Endothelial cell of umbilical vein (primary cell): Measurements from ENCODE around the gene ABTB2. TPM values are rescaled to one million over a fixed set of nuclear protein-coding genes. Genes with fewer than 3 reads are reported as not detected.

ENCODE experiments used
- BruUV-seq: library from RNA; stranded (reverse); fragments of 400-500 nt; replicated peaks from 2 replicates; lab custom pipeline; 2021; lab: Mats Ljungman, UMichigan
- CTCF ChIA-PET: fragments of 300-600, 350-600 bp; sonication (Branson Sonifier 250); formaldehyde crosslinking; loops from one replicate; lab custom pipeline; 2021; ENCODE audit warnings: antibody characterized with exemption, inconsistent platforms; lab: Charles Lee
- POLR2A ChIA-PET: fragments of 300-600, 350-600 bp; sonication (Branson Sonifier 250); formaldehyde crosslinking; loops from one replicate; lab custom pipeline; 2021; ENCODE audit warnings: antibody characterized with exemption, inconsistent platforms; lab: Charles Lee
- DNase-seq: peaks from one replicate; pipeline ENCODE4 v3.0.0-alpha.2; 2011; ENCODE audit warnings: low read depth, low spot score
- FAIRE-seq: peaks from 2 replicates; lab custom pipeline; 2011; peaks lifted over from hg19 to GRCh38; lab: Jason Lieb, UNC
- H2AFZ ChIP-seq: 2 replicates; pipeline ENCODE4 v1.6.0; 2012; ENCODE audit warnings: low read depth, low read length, control low read depth, inconsistent platforms
- H3K27ac ChIP-seq: 2 replicates; pipeline ENCODE4 v1.5.1; 2011; ENCODE audit warnings: low read depth, mild to moderate bottlenecking, control low read depth, low read length, moderate library complexity; ENCODE audit not compliant: insufficient read depth
- H3K27me3 ChIP-seq, 2 experiments: 2 replicates each; pipeline versions ENCODE4 v1.6.0 to v1.6.1; 2011; ENCODE audit warnings: low read length in 2 of 2, mixed read lengths in 1 of 2; ENCODE audit not compliant: control insufficient read depth in 2 of 2, insufficient read depth in 2 of 2
- H3K36me3 ChIP-seq, 2 experiments: 2 replicates in 1 of 2; 3 replicates in 1 of 2; pipeline ENCODE4 v1.5.1; 2011; ENCODE audit warnings: low read length in 2 of 2, mild to moderate bottlenecking in 1 of 2, moderate library complexity in 1 of 2; ENCODE audit not compliant: control insufficient read depth in 2 of 2, insufficient read depth in 2 of 2; ENCODE audit errors: extremely low read depth in 1 of 2
- H3K4me1 ChIP-seq: 3 replicates; pipeline ENCODE4 v1.5.1; 2011; ENCODE audit warnings: mild to moderate bottlenecking, low read length; ENCODE audit not compliant: control insufficient read depth, insufficient read depth; ENCODE audit errors: extremely low read depth
- H3K4me2 ChIP-seq: 2 replicates; pipeline ENCODE4 v1.6.1; 2011; ENCODE audit warnings: low read length, control low read depth, mixed read lengths; ENCODE audit not compliant: insufficient read depth
- H3K4me3 ChIP-seq, 3 experiments: fragments of 200-600 bp in 1 of 3; sonication (generic), shearing (Covaris generic) in 1 of 3; replicated peaks in 1 of 3; 2 replicates each; pipeline ENCODE4 v1.5.1; 2011 to 2016; ENCODE audit warnings: control low read depth in 3 of 3, low read length in 3 of 3, mild to moderate bottlenecking in 2 of 3, inconsistent platforms in 1 of 3, low read depth in 1 of 3, moderate library complexity in 1 of 3; ENCODE audit not compliant: insufficient read depth in 1 of 3
- H3K79me2 ChIP-seq: 2 replicates; pipeline ENCODE4 v1.6.0; 2012; ENCODE audit warnings: low read length, inconsistent platforms; ENCODE audit not compliant: control insufficient read depth, insufficient read depth
- H3K9ac ChIP-seq: replicated peaks from 2 replicates; pipeline ENCODE3; 2011; ENCODE audit warnings: low read length, control low read depth; ENCODE audit not compliant: insufficient read depth; ENCODE audit errors: extremely low read depth
- H3K9me1 ChIP-seq: replicated peaks from 3 replicates; pipeline ENCODE4 v1.6.0; 2011; ENCODE audit warnings: mild to moderate bottlenecking, low read length; ENCODE audit not compliant: control insufficient read depth, insufficient read depth; ENCODE audit errors: extremely low read depth
- H3K9me3 ChIP-seq: replicated peaks from 2 replicates; pipeline ENCODE4 v1.5.1; 2012; ENCODE audit warnings: low read length, inconsistent platforms; ENCODE audit not compliant: control insufficient read depth, insufficient read depth
- H4K20me1 ChIP-seq: replicated peaks from 2 replicates; pipeline ENCODE3; 2011; ENCODE audit warnings: mild to moderate bottlenecking, low read length; ENCODE audit not compliant: control insufficient read depth, insufficient read depth; ENCODE audit errors: extremely low read depth
- JUN ChIP-seq: IDR thresholded peaks from 2 replicates; pipeline ENCODE4 v1.6.1; 2011; ENCODE audit warnings: borderline replicate concordance, low read depth; ENCODE audit not compliant: insufficient read length, insufficient read depth
- MYC ChIP-seq: IDR thresholded peaks from one replicate; pipeline ENCODE4 v1.6.1; 2011; ENCODE audit warnings: mild to moderate bottlenecking, low read depth, low read length
- POLR2AphosphoS5 ChIP-seq: IDR thresholded peaks from 2 replicates; pipeline ENCODE4 v1.6.1; 2012; ENCODE audit warnings: low read depth, mild to moderate bottlenecking, control low read depth, low read length, moderate library complexity; ENCODE audit not compliant: insufficient read depth
- dilution Hi-C: fragments of 300-500 bp; cut with MboI; formaldehyde crosslinking; loops from one replicate; pipeline ENCODE4 v1.15.0; 2019; ENCODE audit warnings: low sequenced_read_pairs; ENCODE audit not compliant: extremely low pct_ligation_motif_present
- intact Hi-C: fragments of 100-400 bp; cut with micrococcal nuclease; formaldehyde crosslinking; loops from one replicate; pipeline ENCODE4 v1.10.0; 2022
- polyA plus RNA-seq, 4 experiments: library from polyadenylated mRNA; depleted of rRNA in 3 of 4; stranded (reverse) in 3 of 4; unstranded in 1 of 4; fragments of >200 nt; gene quantifications; 2 replicates each; pipeline versions ENCODE4 v1.2.1 to v1.2.3, GENCODE V29; 2011 to 2012; ENCODE audit warnings: missing spikeins in 1 of 4
- total RNA-seq: library from RNA; stranded (reverse); gene quantifications from 2 replicates; pipeline ENCODE4 v1.2.3, GENCODE V29; 2021
- TF ChIP-seq, protein P1 (sequence below), 2 donors: IDR thresholded peaks; 1 replicate in 1 of 2; 2 replicates in 1 of 2; pipeline ENCODE4 v1.5.1; 2011; ENCODE audit warnings: low read length in 2 of 2, mild to moderate bottlenecking in 2 of 2, moderate library complexity in 2 of 2, control low read depth in 1 of 2, inconsistent platforms in 1 of 2, low read depth in 1 of 2; ENCODE audit not compliant: insufficient read depth in 1 of 2; ENCODE audit errors: extremely low read depth in 1 of 2

ABTB2 gene
- total and polyA plus RNA-seq, 2 donors (not counting 3 experiments of a cell fraction or from before 2014, with no cell fraction given): 0.11 to 0.14 TPM

DNA sequence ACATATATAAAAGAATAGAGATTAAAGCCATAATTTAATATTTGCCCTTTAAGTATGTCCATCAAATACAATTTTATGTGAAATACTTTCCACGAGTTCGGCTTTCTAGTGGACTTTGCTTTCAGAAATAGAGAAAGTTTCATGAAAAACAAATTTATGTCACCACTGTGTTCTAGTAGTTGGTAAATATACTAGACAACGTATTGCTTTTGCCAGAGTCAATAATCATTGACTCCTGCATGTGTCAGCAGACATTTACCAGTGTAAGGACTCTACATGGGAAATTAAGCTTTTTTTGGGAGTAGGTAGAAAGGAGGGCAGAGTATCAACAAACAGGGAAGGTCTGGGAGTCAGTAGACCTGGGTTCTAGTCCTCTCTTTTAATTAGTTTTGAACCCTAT is 48.6 kb upstream of the ABTB2 start:
- Histone ChIP-seq H3K4me1 (no peaks in the 10 kb centered on the region), H3K27me3 (peaks cover 0 to 3% of the 10 kb centered on the region in 2 experiments), H3K27ac (no peak overlapping the region), H3K79me2 (no peaks in the 10 kb centered on the region), H3K9me3 (no peaks in the 10 kb centered on the region), H2AFZ (no peak overlapping the region), H3K9me1 (no peaks in the 10 kb centered on the region), H3K9ac (no peak overlapping the region), H3K4me3 (no peak overlapping the region), H3K36me3 (no peaks in the 10 kb centered on the region), H3K4me2 (no peak overlapping the region), H4K20me1 (no peaks in the 10 kb centered on the region)
- ChIA-PET POLR2A (no interaction called here), CTCF (no interaction called here)
- no peak for DNase-seq
- dilution Hi-C loops: no loop called here
- no TSS peak for BruUV-seq
- no peak for TF ChIP-seq POLR2AphosphoS5
- TF ChIP-seq JUN: no peak
- TF ChIP-seq, protein P1, sequence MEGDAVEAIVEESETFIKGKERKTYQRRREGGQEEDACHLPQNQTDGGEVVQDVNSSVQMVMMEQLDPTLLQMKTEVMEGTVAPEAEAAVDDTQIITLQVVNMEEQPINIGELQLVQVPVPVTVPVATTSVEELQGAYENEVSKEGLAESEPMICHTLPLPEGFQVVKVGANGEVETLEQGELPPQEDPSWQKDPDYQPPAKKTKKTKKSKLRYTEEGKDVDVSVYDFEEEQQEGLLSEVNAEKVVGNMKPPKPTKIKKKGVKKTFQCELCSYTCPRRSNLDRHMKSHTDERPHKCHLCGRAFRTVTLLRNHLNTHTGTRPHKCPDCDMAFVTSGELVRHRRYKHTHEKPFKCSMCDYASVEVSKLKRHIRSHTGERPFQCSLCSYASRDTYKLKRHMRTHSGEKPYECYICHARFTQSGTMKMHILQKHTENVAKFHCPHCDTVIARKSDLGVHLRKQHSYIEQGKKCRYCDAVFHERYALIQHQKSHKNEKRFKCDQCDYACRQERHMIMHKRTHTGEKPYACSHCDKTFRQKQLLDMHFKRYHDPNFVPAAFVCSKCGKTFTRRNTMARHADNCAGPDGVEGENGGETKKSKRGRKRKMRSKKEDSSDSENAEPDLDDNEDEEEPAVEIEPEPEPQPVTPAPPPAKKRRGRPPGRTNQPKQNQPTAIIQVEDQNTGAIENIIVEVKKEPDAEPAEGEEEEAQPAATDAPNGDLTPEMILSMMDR (IDR thresholded peaks at IDR 0.05; ENCODE audit: extremely low read depth in 1 of 2, insufficient read depth in 1 of 2, low read depth in 1 of 2, low read length in 2 of 2): no peak
- no peak for FAIRE-seq
- intact Hi-C loops: no loop called here

DNA sequence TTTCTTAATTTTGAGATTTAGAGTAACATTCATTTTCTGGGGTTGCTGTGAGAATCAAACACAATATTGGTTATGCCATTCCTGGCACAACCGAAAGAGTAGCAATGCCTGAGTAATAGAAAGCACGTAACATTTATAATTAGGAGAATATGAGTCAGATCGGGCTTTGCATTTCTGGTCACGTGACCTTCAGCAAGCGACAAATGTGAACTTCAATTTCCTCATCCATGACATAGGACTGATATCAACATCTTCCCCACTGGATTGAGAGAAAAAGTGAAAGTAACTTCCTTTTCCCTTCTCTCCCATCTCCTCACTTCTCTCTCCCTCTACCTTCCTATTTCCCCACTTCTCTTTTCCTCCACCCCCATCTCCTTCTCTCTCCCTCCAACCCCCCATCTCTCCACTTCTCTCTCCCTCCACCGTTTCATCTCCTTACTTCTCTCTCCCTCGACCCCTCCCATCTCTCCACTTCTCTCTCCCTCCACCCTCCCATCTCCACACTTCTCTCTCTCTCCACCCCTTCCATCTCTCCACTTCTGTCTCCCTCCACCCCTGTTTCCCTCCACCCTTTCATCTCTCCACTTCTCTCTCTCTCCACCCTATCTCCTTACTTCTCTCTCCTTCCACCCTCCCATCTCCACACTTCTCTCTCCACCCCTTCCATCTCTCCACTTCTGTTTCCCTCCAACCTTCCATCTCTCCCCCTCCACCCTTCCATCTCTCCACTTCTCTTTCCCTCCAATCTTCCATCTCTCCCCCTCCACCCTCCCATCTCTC is 47.5 kb upstream of the ABTB2 start:
- intact Hi-C loops: no loop called here
- H3K9me3 ChIP-seq: no peaks in the 10 kb centered on the region
- no peaks in the 10 kb centered on the region for H3K9me1 ChIP-seq
- dilution Hi-C loops: no loop called here
- DNase-seq (no peak), FAIRE-seq (no peak)
- H3K4me3 ChIP-seq: no peak overlapping the region
- no peak overlapping the region for H3K9ac ChIP-seq
- H3K4me2 ChIP-seq: no peak overlapping the region
- peaks cover 0 to 3% of the 10 kb centered on the region in 2 experiments for H3K27me3 ChIP-seq
- no peaks in the 10 kb centered on the region for H4K20me1 ChIP-seq
- no peaks in the 10 kb centered on the region for H3K79me2 ChIP-seq
- CTCF ChIA-PET: no interaction called here
- no peak overlapping the region for H2AFZ ChIP-seq
- TF ChIP-seq POLR2AphosphoS5 (no peak), MYC (no peak)
- TF ChIP-seq, protein P1 (IDR thresholded peaks at IDR 0.05; ENCODE audit: extremely low read depth in 1 of 2, insufficient read depth in 1 of 2, low read depth in 1 of 2, low read length in 2 of 2): no peak
- no peaks in the 10 kb centered on the region for H3K36me3 ChIP-seq
- POLR2A ChIA-PET: no interaction called here
- no peak overlapping the region for H3K27ac ChIP-seq
- no TSS peak for BruUV-seq
- no peaks in the 10 kb centered on the region for H3K4me1 ChIP-seq
